C4-2B (cell line): ENCODE measurements around the gene TEX35.

Source experiments
- CTCF ChIP-seq: fragments of 450-650 bp; conservative IDR thresholded peaks from 2 replicates; pipeline ENCODE4 v1.5.1; 2017; ENCODE audit warnings: mild to moderate bottlenecking
- ZFX ChIP-seq: fragments of 450-650 bp; IDR thresholded peaks from 2 replicates; pipeline ENCODE4 v1.6.1; 2017

GRCh38 chr1:178541829-178542553, 29.1 kb downstream of the TEX35 start:
- TF ChIP-seq CTCF = no peak
- TF ChIP-seq ZFX = no peak
